ENCODE results near the gene TPST1. TPM values are rescaled to one million over a fixed set of nuclear protein-coding genes. Genes with fewer than 3 reads are reported as not detected.

Gene TPST1
- total and polyA plus RNA-seq, 2 of the 8 experiments (the other 6 are each of a cell fraction or from before 2014, with no cell fraction given): 8.2 to 18.4 TPM

DNA sequence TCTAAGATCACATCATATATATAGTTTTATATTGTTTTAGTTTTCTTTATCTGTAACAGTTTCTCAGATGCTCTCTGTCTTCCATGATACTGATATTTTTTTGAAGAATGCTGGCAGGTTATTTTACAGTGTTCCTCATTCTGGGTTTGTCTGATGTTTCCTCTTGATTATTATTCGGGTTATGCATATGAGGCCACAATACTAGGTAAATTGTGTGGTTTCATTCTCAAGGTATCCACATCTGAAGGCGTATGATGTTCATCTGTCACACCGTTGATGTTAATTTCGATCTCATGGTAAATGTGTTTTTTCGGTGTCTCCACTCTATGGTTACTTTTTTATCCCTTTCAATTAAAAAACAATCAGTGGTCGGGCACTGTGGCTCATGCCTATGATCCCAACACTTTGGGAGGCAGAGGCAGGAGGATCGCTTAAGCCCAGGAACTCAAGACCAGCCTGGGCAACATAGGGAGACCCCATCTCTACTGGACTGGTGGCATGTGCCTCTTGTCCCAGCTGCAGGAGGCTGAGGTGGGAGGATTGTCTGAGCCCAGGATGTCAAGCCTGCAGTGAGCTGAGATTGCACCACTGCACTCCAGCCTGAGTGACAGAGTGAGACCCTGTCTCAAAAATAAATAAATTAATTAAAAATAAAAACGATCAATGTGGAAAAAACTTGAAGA is 108.9 kb downstream of the TPST1 start:
- CTCF ChIA-PET (ENCODE audit: partially characterized antibody): interaction anchor here (1.3 kb wide), 1 partner anchor 45 kb away, joined by 3 read pairs; no protein-coding TSS in a partner anchor
- POLR2A ChIA-PET (ENCODE audit: partially characterized antibody): no interaction called here
- no peak overlapping the region for H2AFZ ChIP-seq (ENCODE audit: low read length)
- H3K4me1 ChIP-seq (replicated peaks in 1 of 4; ENCODE audit: control insufficient read depth in 3 of 4, insufficient read depth in 4 of 4, low read length in 3 of 4): peaks cover 0 to 5% (median 3%) of the 10 kb centered on the region in 4 experiments; a peak in 2 of 7 replicates
- no peaks in the 10 kb centered on the region for H4K20me1 ChIP-seq (replicated peaks in 1 of 2; ENCODE audit: control insufficient read depth in 1 of 2, insufficient read depth in 2 of 2, low read length in 2 of 2)
- no peak overlapping the region for H2BK5ac ChIP-seq (ENCODE audit: low read depth, low read length)
- no peaks in the 10 kb centered on the region for H3K27me3 ChIP-seq (replicated peaks in 1 of 4; ENCODE audit: control insufficient read depth in 3 of 4, extremely low read depth in 1 of 4, insufficient read depth in 3 of 4, low read length in 3 of 4)
- H3K23ac ChIP-seq (ENCODE audit: insufficient read length): no peak overlapping the region
- no peaks in the 10 kb centered on the region for H3K36me3 ChIP-seq (ENCODE audit: control insufficient read depth in 2 of 4, insufficient read depth in 4 of 4, low read length in 3 of 4)
- no peak overlapping the region for H2BK120ac ChIP-seq (replicated peaks; ENCODE audit: low read depth, low read length)
- H3K4ac ChIP-seq (replicated peaks; ENCODE audit: insufficient read length, low read depth, low read length): no peak overlapping the region
- no peak overlapping the region for H2BK20ac ChIP-seq (ENCODE audit: low read length)
- H3K9ac ChIP-seq (replicated peaks in 1 of 4; ENCODE audit: extremely low read depth in 1 of 4, low read depth in 3 of 4, low read length in 3 of 4): no peak overlapping the region
- no peak overlapping the region for H2BK15ac ChIP-seq (ENCODE audit: low read length)
- no peak overlapping the region for H3K56ac ChIP-seq (replicated peaks; ENCODE audit: insufficient read length, low read depth, low read length)
- no peaks in the 10 kb centered on the region for H3K9me3 ChIP-seq (ENCODE audit: insufficient read depth in 2 of 2, low read depth in 1 of 2, low read length in 1 of 2)
- 91% methylated on average over 8 of the region's 8 CpGs; no CpG with 5 or more reads in 1 of the 2 experiments for WGBS, 2 experiments (ENCODE audit: extremely low coverage in 1 of 2, insufficient coverage in 1 of 2, insufficient read length in 1 of 2, insufficient replicate concordance in 2 of 2, low coverage in 1 of 2, low lambda C conversion rate in 2 of 2, missing lambda C conversion rate in 1 of 2)
- TF ChIP-seq MAFK (IDR thresholded peaks at IDR 0.05; ENCODE audit: low read depth, low read length): no peak
- TF ChIP-seq KDM4A (IDR thresholded peaks at IDR 0.05; ENCODE audit: low read depth, low read length, severe bottlenecking): no peak
- TF ChIP-seq SP4 (IDR thresholded peaks at IDR 0.05; ENCODE audit: low read length): no peak
- no peak for TF ChIP-seq ASH2L (IDR thresholded peaks at IDR 0.05; ENCODE audit: low read length)
- no peak for TF ChIP-seq RAD21 (IDR thresholded peaks at IDR 0.05 in 1 of 2, conservative IDR thresholded peaks at IDR 0.05 in 1 of 2; ENCODE audit: low read depth in 2 of 2, low read length in 2 of 2)
- TF ChIP-seq EP300 (IDR thresholded peaks at IDR 0.05; ENCODE audit: borderline replicate concordance in 1 of 2, low read depth in 2 of 2, low read length in 2 of 2): no peak
- no peak for TF ChIP-seq PHF8 (conservative IDR thresholded peaks at IDR 0.05; ENCODE audit: low read depth, low read length)
- TF ChIP-seq RXRA (IDR thresholded peaks at IDR 0.05; ENCODE audit: insufficient read depth, low read depth, low read length): no peak
- no peak for TF ChIP-seq YY1 (IDR thresholded peaks at IDR 0.05; ENCODE audit: low read depth, low read length)
- no peak for TF ChIP-seq CEBPB (IDR thresholded peaks at IDR 0.05; ENCODE audit: low read depth, low read length)
- TF ChIP-seq NRF1 (IDR thresholded peaks at IDR 0.05; ENCODE audit: low read depth, low read length): no peak
- no peaks in the 10 kb centered on the region for H3K23me2 ChIP-seq (ENCODE audit: low read depth, low read length)
- H3K4me2 ChIP-seq (ENCODE audit: insufficient read depth in 1 of 2, low read depth in 2 of 2, low read length in 2 of 2): no peak overlapping the region
- H2BK12ac ChIP-seq (ENCODE audit: low read depth, low read length): no peak overlapping the region
- H3K4me3 ChIP-seq (ENCODE audit: extremely low read depth in 1 of 4, insufficient read depth in 2 of 4, low read depth in 3 of 4, low read length in 4 of 4): no peak overlapping the region
- H4K8ac ChIP-seq (ENCODE audit: extremely low read depth, insufficient read depth, low read length): no peak overlapping the region
- H3K27ac ChIP-seq (ENCODE audit: low read depth, low read length): no peak overlapping the region
- H4K5ac ChIP-seq (ENCODE audit: insufficient read length, low read depth, low read length): no peak overlapping the region
- FAIRE-seq (no peak), DNase-seq (ENCODE audit: low read depth in 1 of 2, low spot score in 2 of 2) (no peak)
- no peak overlapping the region for H4K91ac ChIP-seq (replicated peaks; ENCODE audit: insufficient read length, low read length)
- H3K79me1 ChIP-seq (ENCODE audit: low read depth, low read length): no peaks in the 10 kb centered on the region
- no peak overlapping the region; the same call in 1 of the 2 replicates for H2AK5ac ChIP-seq (ENCODE audit: low read depth, low read length)
- H3K14ac ChIP-seq (ENCODE audit: insufficient read length): no peak overlapping the region
- no peaks in the 10 kb centered on the region for H3K79me2 ChIP-seq (ENCODE audit: control insufficient read depth in 1 of 2, insufficient read depth in 2 of 2, low read length in 2 of 2)
- no peak overlapping the region for H3K18ac ChIP-seq (ENCODE audit: extremely low read depth, low read length)

All from H1 (cell line).